Measurements from ENCODE around the gene HBEGF. TPM values are rescaled to one million over a fixed set of nuclear protein-coding genes. Genes with fewer than 3 reads are reported as not detected.

The HBEGF gene
- total RNA-seq, 1 donor from 2014 or later = 7.2 TPM

DNA sequence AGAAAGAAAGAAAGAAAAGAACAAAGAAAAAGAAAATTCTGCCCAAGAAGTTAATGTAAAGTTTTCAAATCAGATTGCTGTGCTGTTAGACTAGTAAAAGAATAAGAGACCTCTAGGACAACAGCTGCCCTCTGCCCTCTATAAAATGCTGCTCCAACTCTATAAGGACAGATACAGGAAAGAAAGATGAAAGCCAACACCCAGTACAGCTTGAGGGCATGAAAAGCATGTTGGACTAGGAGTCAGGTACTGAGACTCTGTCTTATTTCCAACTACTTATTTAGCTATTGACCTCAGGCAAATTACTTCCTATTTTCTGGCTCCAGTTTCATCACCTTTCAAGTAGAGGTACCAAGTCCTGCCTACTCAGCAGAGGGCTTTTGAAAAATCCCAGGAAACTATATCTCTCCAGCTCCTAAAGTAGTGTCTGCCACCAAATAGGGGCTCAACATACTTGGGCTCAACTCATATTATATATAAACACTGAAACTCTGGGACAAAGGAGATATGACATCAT lies 5.7 kb downstream of the HBEGF start:
- TF ChIP-seq, protein P1, sequence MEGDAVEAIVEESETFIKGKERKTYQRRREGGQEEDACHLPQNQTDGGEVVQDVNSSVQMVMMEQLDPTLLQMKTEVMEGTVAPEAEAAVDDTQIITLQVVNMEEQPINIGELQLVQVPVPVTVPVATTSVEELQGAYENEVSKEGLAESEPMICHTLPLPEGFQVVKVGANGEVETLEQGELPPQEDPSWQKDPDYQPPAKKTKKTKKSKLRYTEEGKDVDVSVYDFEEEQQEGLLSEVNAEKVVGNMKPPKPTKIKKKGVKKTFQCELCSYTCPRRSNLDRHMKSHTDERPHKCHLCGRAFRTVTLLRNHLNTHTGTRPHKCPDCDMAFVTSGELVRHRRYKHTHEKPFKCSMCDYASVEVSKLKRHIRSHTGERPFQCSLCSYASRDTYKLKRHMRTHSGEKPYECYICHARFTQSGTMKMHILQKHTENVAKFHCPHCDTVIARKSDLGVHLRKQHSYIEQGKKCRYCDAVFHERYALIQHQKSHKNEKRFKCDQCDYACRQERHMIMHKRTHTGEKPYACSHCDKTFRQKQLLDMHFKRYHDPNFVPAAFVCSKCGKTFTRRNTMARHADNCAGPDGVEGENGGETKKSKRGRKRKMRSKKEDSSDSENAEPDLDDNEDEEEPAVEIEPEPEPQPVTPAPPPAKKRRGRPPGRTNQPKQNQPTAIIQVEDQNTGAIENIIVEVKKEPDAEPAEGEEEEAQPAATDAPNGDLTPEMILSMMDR (IDR thresholded peaks at IDR 0.05; ENCODE audit: unreplicated experiment) = no peak
- no peaks in the 10 kb centered on the region for H3K9me3 Mint-ChIP-seq
- no peaks in the 10 kb centered on the region for H3K36me3 Mint-ChIP-seq
- no peak for DNase-seq (ENCODE audit: low spot score in 2 of 2, unreplicated experiment in 2 of 2)
- no peak overlapping the region for H3K27ac Mint-ChIP-seq
- H3K4me1 Mint-ChIP-seq = peaks cover 8% of the 10 kb centered on the region
- no peak overlapping the region for H3K4me3 Mint-ChIP-seq
- peaks cover 13% of the 10 kb centered on the region for H3K27me3 Mint-ChIP-seq (ENCODE audit: low read depth)

DNA sequence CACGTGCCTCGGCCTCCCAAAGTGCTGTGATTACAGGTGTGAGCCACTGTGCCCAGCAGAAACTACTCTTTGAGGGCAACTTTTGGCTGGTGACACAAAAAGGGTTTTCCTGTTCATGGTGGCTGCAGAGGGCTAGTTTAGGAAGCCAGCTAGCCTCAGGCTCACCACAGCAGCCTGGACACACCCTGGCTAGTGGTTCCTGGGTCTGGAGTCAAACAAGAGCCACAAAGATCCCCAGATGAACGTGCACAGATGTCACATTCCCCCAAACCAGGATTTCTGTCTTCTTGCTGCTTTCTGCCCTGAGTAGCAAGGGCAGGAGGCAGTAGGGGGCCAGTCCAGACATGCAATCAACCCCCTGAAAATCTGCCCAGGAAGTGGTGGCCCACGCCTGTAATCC lies 6.8 kb downstream of the HBEGF start:
- no peaks in the 10 kb centered on the region for H3K9me3 Mint-ChIP-seq
- DNase-seq (ENCODE audit: low spot score in 2 of 2, unreplicated experiment in 2 of 2) = no peak
- peaks cover 5% of the 10 kb centered on the region for H3K27me3 Mint-ChIP-seq (ENCODE audit: low read depth)
- H3K4me3 Mint-ChIP-seq = no peak overlapping the region
- TF ChIP-seq, protein P1 (IDR thresholded peaks at IDR 0.05; ENCODE audit: unreplicated experiment) = no peak
- H3K36me3 Mint-ChIP-seq = no peaks in the 10 kb centered on the region
- peaks cover 5% of the 10 kb centered on the region for H3K4me1 Mint-ChIP-seq
- no peak overlapping the region for H3K27ac Mint-ChIP-seq

DNA sequence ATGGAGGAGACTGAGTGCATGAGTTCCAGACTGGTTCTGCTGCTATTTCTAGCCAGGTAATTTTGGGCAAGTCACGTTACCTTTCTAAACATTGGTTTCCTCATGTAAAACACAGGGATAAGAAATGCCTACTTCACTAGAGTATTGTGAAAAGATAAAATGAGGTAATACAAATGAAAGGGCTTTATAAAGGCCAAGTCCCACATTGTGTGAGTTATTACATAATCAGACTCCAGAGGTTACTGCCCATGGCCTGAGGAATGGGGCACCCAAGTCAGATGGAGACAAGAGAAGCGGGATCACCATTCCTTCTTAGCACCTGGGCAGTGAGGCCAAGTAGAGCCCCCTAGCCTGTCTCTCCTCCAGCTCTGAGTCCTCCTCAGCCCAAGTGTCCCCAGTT lies 7.5 kb downstream of the HBEGF start:
- no peak for DNase-seq (ENCODE audit: low spot score in 2 of 2, unreplicated experiment in 2 of 2)
- Mint-ChIP-seq H3K27me3 (ENCODE audit: low read depth) (no peaks in the 10 kb centered on the region), H3K9me3 (no peaks in the 10 kb centered on the region), H3K36me3 (peaks cover under 1% of the 10 kb centered on the region), H3K4me3 (no peak overlapping the region), H3K4me1 (peaks cover 5% of the 10 kb centered on the region), H3K27ac (no peak overlapping the region)
- TF ChIP-seq, protein P1 (IDR thresholded peaks at IDR 0.05; ENCODE audit: unreplicated experiment) = no peak

- H3K27ac Mint-ChIP-seq = no peak overlapping the region
- no peak for DNase-seq (ENCODE audit: low spot score in 2 of 2, unreplicated experiment in 2 of 2)
Observed at GRCh38 chr5:140338336-140338735, 8.1 kb downstream of the HBEGF start.

DNA sequence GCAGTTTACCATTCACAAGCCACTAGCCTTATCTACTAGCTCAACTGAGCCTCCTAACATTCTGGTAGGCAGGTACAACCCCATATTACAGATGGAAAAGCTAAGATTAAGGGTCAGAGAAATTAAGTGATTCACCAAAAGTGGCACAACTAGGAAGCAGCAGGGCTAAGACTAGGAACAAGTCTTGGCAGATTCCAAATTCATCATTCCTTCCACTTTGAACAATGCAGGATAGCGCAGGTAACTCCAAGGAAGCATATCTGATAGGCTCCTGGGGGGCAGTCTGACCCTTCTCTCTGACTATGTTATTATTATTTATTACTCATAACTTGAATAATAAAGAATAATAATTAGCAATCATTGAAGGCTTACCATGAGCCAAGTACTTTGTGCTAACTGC lies 8.5 kb downstream of the HBEGF start:
- Mint-ChIP-seq H3K9me3 (no peaks in the 10 kb centered on the region), H3K27ac (no peak overlapping the region), H3K4me1 (peaks cover 5% of the 10 kb centered on the region), H3K4me3 (no peak overlapping the region), H3K27me3 (ENCODE audit: low read depth) (no peaks in the 10 kb centered on the region), H3K36me3 (peaks cover 4% of the 10 kb centered on the region)
- DNase-seq (ENCODE audit: low spot score in 2 of 2, unreplicated experiment in 2 of 2) = no peak
- TF ChIP-seq, protein P1 (IDR thresholded peaks at IDR 0.05; ENCODE audit: unreplicated experiment) = no peak

More at GRCh38 chr5:140338336-140338735, 8.1 kb downstream of the HBEGF start:
- TF ChIP-seq, protein P1 (IDR thresholded peaks at IDR 0.05; ENCODE audit: unreplicated experiment) = no peak
- no peaks in the 10 kb centered on the region for H3K27me3 Mint-ChIP-seq (ENCODE audit: low read depth)
- H3K9me3 Mint-ChIP-seq = no peaks in the 10 kb centered on the region
- peaks cover 4% of the 10 kb centered on the region for H3K36me3 Mint-ChIP-seq
- H3K4me3 Mint-ChIP-seq = no peak overlapping the region
- peaks cover 5% of the 10 kb centered on the region for H3K4me1 Mint-ChIP-seq

DNA sequence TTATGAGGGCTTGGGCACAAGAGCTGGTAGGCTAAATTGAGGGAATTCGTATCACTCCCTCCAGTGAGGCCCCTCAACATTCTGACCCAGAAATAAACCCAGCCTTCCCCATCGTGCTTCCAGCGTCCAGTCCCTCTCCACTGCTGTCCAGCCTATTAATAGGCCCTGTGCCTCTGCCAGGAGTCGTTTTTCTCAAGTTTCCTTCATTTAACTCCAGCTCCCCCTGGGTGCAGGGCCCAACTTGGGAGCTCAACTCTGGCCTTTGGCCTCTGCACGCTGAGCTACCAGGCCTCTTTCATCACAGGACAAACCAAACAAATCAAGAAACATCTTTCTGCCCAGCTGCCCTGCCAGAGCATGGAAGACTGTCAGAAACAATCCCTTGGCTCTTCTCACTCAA lies 10.0 kb downstream of the HBEGF start:
- H3K4me1 Mint-ChIP-seq = peaks cover 5% of the 10 kb centered on the region
- TF ChIP-seq, protein P1 (IDR thresholded peaks at IDR 0.05; ENCODE audit: unreplicated experiment) = no peak
- H3K36me3 Mint-ChIP-seq = peaks cover 4% of the 10 kb centered on the region
- H3K4me3 Mint-ChIP-seq = no peak overlapping the region
- DNase-seq (ENCODE audit: low spot score in 2 of 2, unreplicated experiment in 2 of 2) = no peak
- H3K9me3 Mint-ChIP-seq = no peaks in the 10 kb centered on the region
- H3K27ac Mint-ChIP-seq = peak overlapping the region; percentile 24
- no peaks in the 10 kb centered on the region for H3K27me3 Mint-ChIP-seq (ENCODE audit: low read depth)
